Measurements from ENCODE around the gene RPL28. TPM values are rescaled to one million over a fixed set of nuclear protein-coding genes. Genes with fewer than 3 reads are reported as not detected.
A peak's percentile ranks its signal among the peaks of the same experiment; 100 is the strongest.

Gene RPL28
- total RNA-seq, 2 experiments from 2014 or later = 3,995 to 4,178 TPM

- H3K36me3 ChIP-seq (ENCODE audit: insufficient read depth, low read length) = peaks cover 8% of the 10 kb centered on the region
- DNase-seq (peak in 5 of 14 experiments; percentile 9 to 54 (median 10)), ATAC-seq (ENCODE audit: poor library complexity) (no peak)
- peak overlapping the region; percentile 99 for H3K27ac Mint-ChIP-seq
- peak overlapping the region; percentile 98 for H3K4me3 Mint-ChIP-seq
- ChIA-PET CTCF (interaction anchor here (0.7 to 3.5 kb wide), 6 partner anchors 8 to 44 kb away, joined by 3 to 21 read pairs (median 4); partner anchors contain the start of gene TMEM238), POLR2A (interaction anchor here (0.8 to 2.0 kb wide), 28 partner anchors 11 to 892 kb away, joined by 3 to 43 read pairs (median 7); partner anchors contain the start of genes FIZ1, HSPBP1, NAT14 and PPP1R12C)
- peaks cover 22% of the 10 kb centered on the region for H3K27me3 Mint-ChIP-seq
- peak overlapping the region; percentile 71 for H3K4me3 ChIP-seq (ENCODE audit: low read length)
- peaks cover 21% of the 10 kb centered on the region for H3K4me1 Mint-ChIP-seq (ENCODE audit: low read depth)
- peak overlapping the region; percentile 45 to 73 for H3K27ac ChIP-seq (ENCODE audit: low read depth in 1 of 2, low read length in 2 of 2)
- H3K9me3 Mint-ChIP-seq = no peaks in the 10 kb centered on the region
- no peak for TF ChIP-seq CTCF (IDR thresholded peaks at IDR 0.05)
- no peaks in the 10 kb centered on the region for H3K9me3 ChIP-seq (ENCODE audit: control insufficient read depth in 1 of 2, insufficient read depth in 1 of 2, low read length in 2 of 2)
- peaks cover 25% of the 10 kb centered on the region for H3K36me3 Mint-ChIP-seq (ENCODE audit: low read depth)
- H3K4me1 ChIP-seq (ENCODE audit: insufficient read depth, low read length) = peaks cover 32% of the 10 kb centered on the region
- intact Hi-C loops (cut with DNase I, micrococcal nuclease) = loop anchor here (1.0 to 5.0 kb wide), 8 partner anchors 14 to 259 kb away; partner anchors contain the start of genes COX6B2 (in 2 of the 2), RPL28 (in 2 of the 2), FIZ1 (in 1 of the 2) and PPP6R1 (in 1 of the 2)
- peaks cover 3 to 4% of the 10 kb centered on the region in 2 experiments for H3K27me3 ChIP-seq (ENCODE audit: control insufficient read depth in 1 of 2, insufficient read depth in 2 of 2, low read length in 2 of 2)
These were observed 45.6 kb upstream of the RPL28 start for GRCh38 chr19:55339889-55340783.

- peak overlapping the region; percentile 99 for H3K27ac Mint-ChIP-seq
- POLR2A ChIA-PET = no interaction called here
- Histone ChIP-seq H3K27me3 (ENCODE audit: control insufficient read depth in 1 of 2, insufficient read depth in 2 of 2, low read length in 2 of 2) (peaks cover 3 to 4% of the 10 kb centered on the region in 2 experiments), H3K9me3 (ENCODE audit: control insufficient read depth in 1 of 2, insufficient read depth in 1 of 2, low read length in 2 of 2) (no peaks in the 10 kb centered on the region), H3K27ac (ENCODE audit: low read depth in 1 of 2, low read length in 2 of 2) (no peak overlapping the region), H3K4me1 (ENCODE audit: insufficient read depth, low read length) (peaks cover 32% of the 10 kb centered on the region), H3K36me3 (ENCODE audit: insufficient read depth, low read length) (peaks cover 8% of the 10 kb centered on the region), H3K4me3 (ENCODE audit: low read length) (peak overlapping the region; percentile 71)
- CTCF ChIA-PET = interaction anchor here (0.7 to 1.1 kb wide), 2 partner anchors 9 to 39 kb away, joined by 3 to 4 read pairs; no protein-coding TSS in a partner anchor
- H3K4me1 Mint-ChIP-seq (ENCODE audit: low read depth) = peaks cover 21% of the 10 kb centered on the region
- H3K36me3 Mint-ChIP-seq (ENCODE audit: low read depth) = peaks cover 31% of the 10 kb centered on the region
- DNase-seq (peak in 5 of 14 experiments; percentile 10 to 57 (median 26)), ATAC-seq (ENCODE audit: poor library complexity) (no peak)
- intact Hi-C loops (cut with DNase I, micrococcal nuclease) = loop anchor here in 1 of 2 experiments (1.0 kb wide), 1 partner anchor 14 kb away; the partner anchor contains the start of gene COX6B2
- no peak for TF ChIP-seq CTCF (IDR thresholded peaks at IDR 0.05)
- peak overlapping the region; percentile 86 for H3K4me3 Mint-ChIP-seq
- H3K9me3 Mint-ChIP-seq = no peaks in the 10 kb centered on the region
- peaks cover 22% of the 10 kb centered on the region for H3K27me3 Mint-ChIP-seq
These were observed 45.0 kb upstream of the RPL28 start for GRCh38 chr19:55340784-55341147.

GRCh38 chr19:55341171-55341588, 44.6 kb upstream of the RPL28 start:
- no peaks in the 10 kb centered on the region for H3K9me3 Mint-ChIP-seq
- H3K27ac Mint-ChIP-seq = peak overlapping the region; percentile 99
- intact Hi-C loops (cut with DNase I, micrococcal nuclease) = no loop called here
- no peak overlapping the region for H3K27ac ChIP-seq (ENCODE audit: low read depth in 1 of 2, low read length in 2 of 2)
- peak overlapping the region; percentile 86 for H3K4me3 Mint-ChIP-seq
- H3K4me1 Mint-ChIP-seq (ENCODE audit: low read depth) = peaks cover 21% of the 10 kb centered on the region
- peaks cover 32% of the 10 kb centered on the region for H3K4me1 ChIP-seq (ENCODE audit: insufficient read depth, low read length)
- peak in 13 of 14 experiments; percentile 21 to 73 (median 45) for DNase-seq
- peaks cover 8% of the 10 kb centered on the region for H3K36me3 ChIP-seq (ENCODE audit: insufficient read depth, low read length)
- H3K9me3 ChIP-seq (ENCODE audit: control insufficient read depth in 1 of 2, insufficient read depth in 1 of 2, low read length in 2 of 2) = no peaks in the 10 kb centered on the region
- peaks cover 20% of the 10 kb centered on the region for H3K27me3 Mint-ChIP-seq
- peaks cover 3 to 4% of the 10 kb centered on the region in 2 experiments for H3K27me3 ChIP-seq (ENCODE audit: control insufficient read depth in 1 of 2, insufficient read depth in 2 of 2, low read length in 2 of 2)
- no peak for ATAC-seq (ENCODE audit: poor library complexity)
- peaks cover 32% of the 10 kb centered on the region for H3K36me3 Mint-ChIP-seq (ENCODE audit: low read depth)
- ChIA-PET CTCF (interaction anchor here (1.1 kb wide), 1 partner anchor 9 kb away, joined by 4 read pairs; no protein-coding TSS in a partner anchor), POLR2A (no interaction called here)
- peak overlapping the region; percentile 71 for H3K4me3 ChIP-seq (ENCODE audit: low read length)
- no peak for TF ChIP-seq CTCF (IDR thresholded peaks at IDR 0.05)
